NK-92 (cell line): Measurements from ENCODE around the gene CAMK1.

Source experiments
- DNase-seq: peaks from one replicate; lab custom pipeline; 2025; ENCODE audit not compliant: unreplicated experiment; lab: John Stamatoyannopoulos, UW

CAMK1 gene

GRCh38 chr3:9743548-9743947, 26.2 kb downstream of the CAMK1 start:
- no peak for DNase-seq

GRCh38 chr3:9742560-9742959, 27.2 kb downstream of the CAMK1 start:
- DNase-seq: no peak

- DNase-seq: no peak
Observed at GRCh38 chr3:9739181-9739580, 30.6 kb downstream of the CAMK1 start.

GRCh38 chr3:9736831-9737230, 32.9 kb downstream of the CAMK1 start:
- DNase-seq: no peak

- no peak for DNase-seq
Observed at GRCh38 chr3:9732740-9733115, 37.0 kb downstream of the CAMK1 start.

- no peak for DNase-seq
Observed at GRCh38 chr3:9732080-9732739, 37.5 kb downstream of the CAMK1 start.

GRCh38 chr3:9731206-9732079, 38.3 kb downstream of the CAMK1 start, which contains the start of gene BRPF1:
BRPF1 (plus strand) TSS chr3:9731735; CDS start chr3:9734141, 2,406 bp downstream.
- DNase-seq: peak; percentile 97

GRCh38 chr3:9730657-9731205, 39.0 kb downstream of the CAMK1 start:
- no peak for DNase-seq

- DNase-seq: no peak
Observed at GRCh38 chr3:9729419-9729818, 40.3 kb downstream of the CAMK1 start.

- DNase-seq: no peak
Observed at GRCh38 chr3:9727743-9728142, 42.0 kb downstream of the CAMK1 start.

GRCh38 chr3:9727041-9727595, 42.6 kb downstream of the CAMK1 start:
- no peak for DNase-seq

GRCh38 chr3:9725775-9726515, 43.8 kb downstream of the CAMK1 start:
- DNase-seq: no peak

GRCh38 chr3:9721700-9722060, 48.1 kb downstream of the CAMK1 start:
- no peak for DNase-seq

GRCh38 chr3:9721015-9721699, 48.6 kb downstream of the CAMK1 start:
- no peak for DNase-seq

GRCh38 chr3:9718118-9718517, 51.6 kb downstream of the CAMK1 start:
- DNase-seq: no peak

- no peak for DNase-seq
Observed at GRCh38 chr3:9717563-9717962, 52.2 kb downstream of the CAMK1 start.

- no peak for DNase-seq
Observed at GRCh38 chr3:9716801-9717555, 52.8 kb downstream of the CAMK1 start.

GRCh38 chr3:9715764-9716437, 53.8 kb downstream of the CAMK1 start:
- no peak for DNase-seq

GRCh38 chr3:9715136-9715535, 54.6 kb downstream of the CAMK1 start:
- DNase-seq: no peak
